WTC11 (cell line): ENCODE data around the gene KRTAP5-4.

Experiments
- CDX4 ChIP-seq: fragments of 250-450 bp; sonication (Bioruptor Pico); IDR thresholded peaks from 2 replicates; pipeline ENCODE4 v1.9.0; 2021; ENCODE audit warnings: moderate library complexity, mild to moderate bottlenecking, inconsistent platforms, borderline replicate concordance
- ELF4 ChIP-seq: sonication (generic); formaldehyde crosslinking; IDR thresholded peaks from 2 replicates; pipeline ENCODE4 v1.8.1; 2022; ENCODE audit warnings: low read depth, mild to moderate bottlenecking, moderate library complexity, missing genetic modification reagents
- ERG ChIP-seq: fragments of 250-450 bp; sonication (Bioruptor Pico); IDR thresholded peaks from 2 replicates; pipeline ENCODE4 v1.8.0; 2021; ENCODE audit warnings: mild to moderate bottlenecking
- IRF2 ChIP-seq: sonication (generic); formaldehyde crosslinking; IDR thresholded peaks from 2 replicates; pipeline ENCODE4 v1.8.0; 2022; ENCODE audit warnings: low read depth, missing genetic modification reagents, borderline replicate concordance
- TF ChIP-seq, protein P1 (sequence below): fragments of 200-600 bp; IDR thresholded peaks from 2 replicates; pipeline ENCODE4 v1.8.0; 2022; ENCODE audit warnings: antibody characterized with exemption
- TF ChIP-seq, protein P2 (sequence below): sonication (generic); formaldehyde crosslinking; IDR thresholded peaks from 2 replicates; pipeline ENCODE4 v1.8.0; 2023; ENCODE audit warnings: missing genetic modification reagents, mild to moderate bottlenecking, borderline replicate concordance
- TF ChIP-seq, protein P3 (sequence below): sonication (generic); formaldehyde crosslinking; IDR thresholded peaks from 2 replicates; pipeline ENCODE4 v1.8.0; 2022; ENCODE audit warnings: mild to moderate bottlenecking, missing genetic modification reagents
- TF ChIP-seq, protein P4 (sequence below): sonication (generic); formaldehyde crosslinking; conservative IDR thresholded peaks from 2 replicates; pipeline ENCODE4 v1.8.1; 2022; ENCODE audit warnings: mild to moderate bottlenecking, missing genetic modification reagents
- TF ChIP-seq, protein P5 (sequence below): fragments of 250-450 bp; sonication (Bioruptor Pico); IDR thresholded peaks from 2 replicates; pipeline ENCODE4 v1.9.0; 2021; ENCODE audit warnings: mild to moderate bottlenecking

DNA sequence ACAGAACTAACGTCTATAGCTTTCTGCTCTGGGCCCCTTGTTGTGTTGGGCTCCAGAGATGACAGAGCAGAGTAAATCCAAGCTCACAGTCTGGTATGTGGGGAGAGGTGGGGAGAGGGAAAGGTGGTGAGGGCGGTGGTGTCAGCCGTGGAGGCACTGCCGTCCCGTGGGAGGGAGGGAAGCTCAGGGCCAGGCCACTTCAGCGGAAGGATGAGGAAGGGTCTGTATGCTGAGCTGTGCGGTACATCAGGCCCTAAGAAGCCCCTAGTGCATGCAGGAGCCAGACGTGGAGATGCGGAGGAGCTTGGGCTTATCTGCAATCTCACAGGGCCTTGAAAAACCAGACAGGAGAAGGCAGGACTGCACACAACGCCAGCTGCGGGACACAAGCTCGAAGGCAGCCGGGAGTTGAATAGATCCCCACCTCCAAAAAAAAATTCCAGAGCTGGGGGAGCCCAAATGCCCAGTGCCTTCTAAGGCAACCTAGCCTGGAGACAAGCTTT, 9.2 kb upstream of the KRTAP5-4 start:
- TF ChIP-seq CDX4 (CRISPR knock-in tag) (no peak), ELF4 (CRISPR knock-in tag) (no peak), IRF2 (CRISPR knock-in tag) (no peak), ERG (CRISPR knock-in tag) (no peak)
- TF ChIP-seq, protein P1, sequence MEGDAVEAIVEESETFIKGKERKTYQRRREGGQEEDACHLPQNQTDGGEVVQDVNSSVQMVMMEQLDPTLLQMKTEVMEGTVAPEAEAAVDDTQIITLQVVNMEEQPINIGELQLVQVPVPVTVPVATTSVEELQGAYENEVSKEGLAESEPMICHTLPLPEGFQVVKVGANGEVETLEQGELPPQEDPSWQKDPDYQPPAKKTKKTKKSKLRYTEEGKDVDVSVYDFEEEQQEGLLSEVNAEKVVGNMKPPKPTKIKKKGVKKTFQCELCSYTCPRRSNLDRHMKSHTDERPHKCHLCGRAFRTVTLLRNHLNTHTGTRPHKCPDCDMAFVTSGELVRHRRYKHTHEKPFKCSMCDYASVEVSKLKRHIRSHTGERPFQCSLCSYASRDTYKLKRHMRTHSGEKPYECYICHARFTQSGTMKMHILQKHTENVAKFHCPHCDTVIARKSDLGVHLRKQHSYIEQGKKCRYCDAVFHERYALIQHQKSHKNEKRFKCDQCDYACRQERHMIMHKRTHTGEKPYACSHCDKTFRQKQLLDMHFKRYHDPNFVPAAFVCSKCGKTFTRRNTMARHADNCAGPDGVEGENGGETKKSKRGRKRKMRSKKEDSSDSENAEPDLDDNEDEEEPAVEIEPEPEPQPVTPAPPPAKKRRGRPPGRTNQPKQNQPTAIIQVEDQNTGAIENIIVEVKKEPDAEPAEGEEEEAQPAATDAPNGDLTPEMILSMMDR: no peak
- TF ChIP-seq, protein P2, sequence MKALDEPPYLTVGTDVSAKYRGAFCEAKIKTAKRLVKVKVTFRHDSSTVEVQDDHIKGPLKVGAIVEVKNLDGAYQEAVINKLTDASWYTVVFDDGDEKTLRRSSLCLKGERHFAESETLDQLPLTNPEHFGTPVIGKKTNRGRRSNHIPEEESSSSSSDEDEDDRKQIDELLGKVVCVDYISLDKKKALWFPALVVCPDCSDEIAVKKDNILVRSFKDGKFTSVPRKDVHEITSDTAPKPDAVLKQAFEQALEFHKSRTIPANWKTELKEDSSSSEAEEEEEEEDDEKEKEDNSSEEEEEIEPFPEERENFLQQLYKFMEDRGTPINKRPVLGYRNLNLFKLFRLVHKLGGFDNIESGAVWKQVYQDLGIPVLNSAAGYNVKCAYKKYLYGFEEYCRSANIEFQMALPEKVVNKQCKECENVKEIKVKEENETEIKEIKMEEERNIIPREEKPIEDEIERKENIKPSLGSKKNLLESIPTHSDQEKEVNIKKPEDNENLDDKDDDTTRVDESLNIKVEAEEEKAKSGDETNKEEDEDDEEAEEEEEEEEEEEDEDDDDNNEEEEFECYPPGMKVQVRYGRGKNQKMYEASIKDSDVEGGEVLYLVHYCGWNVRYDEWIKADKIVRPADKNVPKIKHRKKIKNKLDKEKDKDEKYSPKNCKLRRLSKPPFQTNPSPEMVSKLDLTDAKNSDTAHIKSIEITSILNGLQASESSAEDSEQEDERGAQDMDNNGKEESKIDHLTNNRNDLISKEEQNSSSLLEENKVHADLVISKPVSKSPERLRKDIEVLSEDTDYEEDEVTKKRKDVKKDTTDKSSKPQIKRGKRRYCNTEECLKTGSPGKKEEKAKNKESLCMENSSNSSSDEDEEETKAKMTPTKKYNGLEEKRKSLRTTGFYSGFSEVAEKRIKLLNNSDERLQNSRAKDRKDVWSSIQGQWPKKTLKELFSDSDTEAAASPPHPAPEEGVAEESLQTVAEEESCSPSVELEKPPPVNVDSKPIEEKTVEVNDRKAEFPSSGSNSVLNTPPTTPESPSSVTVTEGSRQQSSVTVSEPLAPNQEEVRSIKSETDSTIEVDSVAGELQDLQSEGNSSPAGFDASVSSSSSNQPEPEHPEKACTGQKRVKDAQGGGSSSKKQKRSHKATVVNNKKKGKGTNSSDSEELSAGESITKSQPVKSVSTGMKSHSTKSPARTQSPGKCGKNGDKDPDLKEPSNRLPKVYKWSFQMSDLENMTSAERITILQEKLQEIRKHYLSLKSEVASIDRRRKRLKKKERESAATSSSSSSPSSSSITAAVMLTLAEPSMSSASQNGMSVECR (CRISPR knock-in tag): no peak
- TF ChIP-seq, protein P3, sequence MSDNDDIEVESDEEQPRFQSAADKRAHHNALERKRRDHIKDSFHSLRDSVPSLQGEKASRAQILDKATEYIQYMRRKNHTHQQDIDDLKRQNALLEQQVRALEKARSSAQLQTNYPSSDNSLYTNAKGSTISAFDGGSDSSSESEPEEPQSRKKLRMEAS (CRISPR knock-in tag): no peak
- TF ChIP-seq, protein P4, sequence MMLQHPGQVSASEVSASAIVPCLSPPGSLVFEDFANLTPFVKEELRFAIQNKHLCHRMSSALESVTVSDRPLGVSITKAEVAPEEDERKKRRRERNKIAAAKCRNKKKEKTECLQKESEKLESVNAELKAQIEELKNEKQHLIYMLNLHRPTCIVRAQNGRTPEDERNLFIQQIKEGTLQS: no peak
- TF ChIP-seq, protein P5, sequence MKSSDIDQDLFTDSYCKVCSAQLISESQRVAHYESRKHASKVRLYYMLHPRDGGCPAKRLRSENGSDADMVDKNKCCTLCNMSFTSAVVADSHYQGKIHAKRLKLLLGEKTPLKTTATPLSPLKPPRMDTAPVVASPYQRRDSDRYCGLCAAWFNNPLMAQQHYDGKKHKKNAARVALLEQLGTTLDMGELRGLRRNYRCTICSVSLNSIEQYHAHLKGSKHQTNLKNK (CRISPR knock-in tag): no peak
